ENCODE data around the gene SLC25A43. TPM values are rescaled to one million over a fixed set of nuclear protein-coding genes. Genes with fewer than 3 reads are reported as not detected.
A peak's percentile ranks its signal among the peaks of the same experiment; 100 is the strongest.

Gene SLC25A43
- total RNA-seq, 1 experiment from 2014 or later, result 13.4 TPM

DNA sequence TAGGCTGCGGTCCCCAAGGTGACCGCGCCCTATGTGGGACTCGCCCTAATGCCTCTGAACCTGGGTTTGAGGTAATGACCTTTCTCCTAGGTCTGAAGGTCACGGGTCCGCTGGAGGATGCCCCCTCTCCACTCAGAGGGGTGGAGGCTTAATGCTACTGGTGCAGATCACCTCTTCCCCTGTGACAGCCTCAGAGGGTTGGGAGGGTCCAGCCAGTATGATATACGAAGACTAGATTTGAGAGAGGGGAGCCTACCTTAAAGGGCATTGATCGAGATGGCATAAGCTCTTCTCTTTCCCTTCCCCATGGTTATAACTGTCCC lies 70.1 kb downstream of the SLC25A43 start:
- Histone ChIP-seq H3K27me3 (replicated peaks; ENCODE audit: control insufficient read depth, insufficient read depth, low read length) (no peaks in the 10 kb centered on the region), H3K9me3 (no peaks in the 10 kb centered on the region), H3K4me3 (ENCODE audit: low read depth, low read length) (peak overlapping the region; percentile 58), H3K36me3 (ENCODE audit: control insufficient read depth, insufficient read depth, low read length) (no peaks in the 10 kb centered on the region; the same call in 1 of the 2 replicates), H3K4me1 (no peaks in the 10 kb centered on the region; the same call in 1 of the 2 replicates)
- BruUV-seq (replicated peaks), result no TSS peak
- no peaks in the 10 kb centered on the region for H3K4me1 Mint-ChIP-seq (ENCODE audit: low read depth, unreplicated experiment)
- no peaks in the 10 kb centered on the region for H3K9me3 Mint-ChIP-seq (ENCODE audit: unreplicated experiment)
- TF ChIP-seq, protein P1, sequence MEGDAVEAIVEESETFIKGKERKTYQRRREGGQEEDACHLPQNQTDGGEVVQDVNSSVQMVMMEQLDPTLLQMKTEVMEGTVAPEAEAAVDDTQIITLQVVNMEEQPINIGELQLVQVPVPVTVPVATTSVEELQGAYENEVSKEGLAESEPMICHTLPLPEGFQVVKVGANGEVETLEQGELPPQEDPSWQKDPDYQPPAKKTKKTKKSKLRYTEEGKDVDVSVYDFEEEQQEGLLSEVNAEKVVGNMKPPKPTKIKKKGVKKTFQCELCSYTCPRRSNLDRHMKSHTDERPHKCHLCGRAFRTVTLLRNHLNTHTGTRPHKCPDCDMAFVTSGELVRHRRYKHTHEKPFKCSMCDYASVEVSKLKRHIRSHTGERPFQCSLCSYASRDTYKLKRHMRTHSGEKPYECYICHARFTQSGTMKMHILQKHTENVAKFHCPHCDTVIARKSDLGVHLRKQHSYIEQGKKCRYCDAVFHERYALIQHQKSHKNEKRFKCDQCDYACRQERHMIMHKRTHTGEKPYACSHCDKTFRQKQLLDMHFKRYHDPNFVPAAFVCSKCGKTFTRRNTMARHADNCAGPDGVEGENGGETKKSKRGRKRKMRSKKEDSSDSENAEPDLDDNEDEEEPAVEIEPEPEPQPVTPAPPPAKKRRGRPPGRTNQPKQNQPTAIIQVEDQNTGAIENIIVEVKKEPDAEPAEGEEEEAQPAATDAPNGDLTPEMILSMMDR (IDR thresholded peaks at IDR 0.05; ENCODE audit: insufficient read depth in 1 of 2, low read depth in 1 of 2, low read length in 1 of 2, severe bottlenecking in 1 of 2, unreplicated experiment in 1 of 2), result no peak
- POLR2A ChIA-PET, result interaction anchor here (0.5 to 2.0 kb wide), 4 partner anchors 9 to 151 kb away, joined by 3 to 28 read pairs (median 8); no protein-coding TSS in a partner anchor
- CTCF ChIA-PET, result interaction anchor here (1.0 to 2.3 kb wide), 6 partner anchors 9 to 47 kb away, joined by 3 to 27 read pairs (median 9); no protein-coding TSS in a partner anchor
- H3K27ac Mint-ChIP-seq (ENCODE audit: unreplicated experiment), result peak overlapping the region; percentile 94
- peak overlapping the region; percentile 93 for H3K4me3 Mint-ChIP-seq (ENCODE audit: unreplicated experiment)
- intact Hi-C loops (cut with micrococcal nuclease; ENCODE audit: unreplicated experiment), result loop anchor here (1.0 to 2.0 kb wide), 3 partner anchors 9 to 43 kb away; no protein-coding TSS in a partner anchor
- peaks cover 46% of the 10 kb centered on the region for H3K36me3 Mint-ChIP-seq (ENCODE audit: insufficient read depth, unreplicated experiment)
- H3K27me3 Mint-ChIP-seq (ENCODE audit: insufficient read depth, unreplicated experiment), result no peaks in the 10 kb centered on the region
- no peak for DNase-seq

- Mint-ChIP-seq H3K9me3 (ENCODE audit: unreplicated experiment) (no peaks in the 10 kb centered on the region), H3K27ac (ENCODE audit: unreplicated experiment) (no peak overlapping the region), H3K36me3 (ENCODE audit: insufficient read depth, unreplicated experiment) (peaks cover 37% of the 10 kb centered on the region), H3K27me3 (ENCODE audit: insufficient read depth, unreplicated experiment) (no peaks in the 10 kb centered on the region), H3K4me3 (ENCODE audit: unreplicated experiment) (no peak overlapping the region), H3K4me1 (ENCODE audit: low read depth, unreplicated experiment) (peaks cover 6% of the 10 kb centered on the region)
- CTCF ChIA-PET, result interaction anchor here (0.8 kb wide), 1 partner anchor 37 kb away, joined by 3 read pairs; no protein-coding TSS in a partner anchor
- intact Hi-C loops (cut with micrococcal nuclease; ENCODE audit: unreplicated experiment), result no loop called here
- Histone ChIP-seq H3K36me3 (ENCODE audit: control insufficient read depth, insufficient read depth, low read length) (no peaks in the 10 kb centered on the region), H3K4me3 (ENCODE audit: low read depth, low read length) (no peak overlapping the region), H3K4me1 (peaks cover 21% of the 10 kb centered on the region), H3K9me3 (no peaks in the 10 kb centered on the region), H3K27me3 (replicated peaks; ENCODE audit: control insufficient read depth, insufficient read depth, low read length) (no peaks in the 10 kb centered on the region)
- POLR2A ChIA-PET, result no interaction called here
- TF ChIP-seq, protein P1 (IDR thresholded peaks at IDR 0.05; ENCODE audit: insufficient read depth in 1 of 2, low read depth in 1 of 2, low read length in 1 of 2, severe bottlenecking in 1 of 2, unreplicated experiment in 1 of 2), result no peak
- no peak for DNase-seq
- BruUV-seq (replicated peaks), result no TSS peak
Measured at GRCh38 chrX:119474615-119475388, 75.7 kb downstream of the SLC25A43 start.

DNA sequence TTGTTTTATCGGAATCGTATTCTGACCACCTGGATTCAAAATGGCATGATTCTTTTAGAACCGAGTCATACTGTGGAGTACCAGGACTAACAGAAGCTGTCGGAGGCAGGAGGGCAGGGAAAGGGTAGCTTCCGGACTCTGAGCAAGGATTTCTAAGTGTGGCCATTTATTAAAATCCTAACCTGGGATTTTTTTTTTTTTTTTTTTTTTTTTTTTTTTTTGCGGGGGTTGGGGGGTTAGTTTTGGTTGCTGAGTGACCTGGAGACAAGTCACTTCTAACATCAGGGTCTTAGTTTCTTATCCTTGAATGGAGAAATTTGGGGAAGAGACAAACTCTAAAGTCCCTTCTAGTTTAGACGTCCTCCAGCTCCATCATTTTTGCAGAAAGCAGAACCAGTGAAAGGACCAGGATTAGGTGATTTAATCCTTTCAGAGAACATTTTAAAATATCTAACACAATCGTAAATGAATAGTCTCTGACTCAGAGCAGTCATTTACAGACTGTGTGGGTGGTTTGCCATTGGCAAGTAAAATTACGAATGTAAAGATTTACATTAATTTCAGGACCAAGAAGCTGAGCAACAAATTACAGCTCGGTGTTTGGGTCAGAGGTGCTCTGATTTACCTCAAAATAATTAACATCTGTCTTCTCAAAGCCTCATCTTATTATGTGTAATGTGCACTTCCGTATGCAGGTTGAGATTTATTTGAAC lies 76.4 kb downstream of the SLC25A43 start:
- no peak overlapping the region for H3K4me3 ChIP-seq (ENCODE audit: low read depth, low read length)
- no peaks in the 10 kb centered on the region for H3K27me3 ChIP-seq (replicated peaks; ENCODE audit: control insufficient read depth, insufficient read depth, low read length)
- peaks cover 21% of the 10 kb centered on the region for H3K4me1 ChIP-seq
- no peaks in the 10 kb centered on the region for H3K9me3 ChIP-seq
- no peak for DNase-seq
- H3K36me3 ChIP-seq (ENCODE audit: control insufficient read depth, insufficient read depth, low read length), result no peaks in the 10 kb centered on the region
- Mint-ChIP-seq H3K36me3 (ENCODE audit: insufficient read depth, unreplicated experiment) (peaks cover 29% of the 10 kb centered on the region), H3K4me1 (ENCODE audit: low read depth, unreplicated experiment) (peaks cover 12% of the 10 kb centered on the region), H3K27me3 (ENCODE audit: insufficient read depth, unreplicated experiment) (no peaks in the 10 kb centered on the region), H3K9me3 (ENCODE audit: unreplicated experiment) (no peaks in the 10 kb centered on the region), H3K27ac (ENCODE audit: unreplicated experiment) (no peak overlapping the region), H3K4me3 (ENCODE audit: unreplicated experiment) (no peak overlapping the region)
- BruUV-seq (replicated peaks), result no TSS peak
- ChIA-PET POLR2A (no interaction called here), CTCF (interaction anchor here (0.8 kb wide), 1 partner anchor 37 kb away, joined by 3 read pairs; no protein-coding TSS in a partner anchor)
- TF ChIP-seq, protein P1 (IDR thresholded peaks at IDR 0.05; ENCODE audit: insufficient read depth in 1 of 2, low read depth in 1 of 2, low read length in 1 of 2, severe bottlenecking in 1 of 2, unreplicated experiment in 1 of 2), result no peak
- intact Hi-C loops (cut with micrococcal nuclease; ENCODE audit: unreplicated experiment), result no loop called here

Measured in Caco-2 (cell line).